ENCODE results near the gene JAK1. TPM values are rescaled to one million over a fixed set of nuclear protein-coding genes. Genes with fewer than 3 reads are reported as not detected.

Gene JAK1
- polyA plus RNA-seq, 2 of the 4 experiments (the other 2 are of a cell fraction) = 110 to 159 TPM

DNA sequence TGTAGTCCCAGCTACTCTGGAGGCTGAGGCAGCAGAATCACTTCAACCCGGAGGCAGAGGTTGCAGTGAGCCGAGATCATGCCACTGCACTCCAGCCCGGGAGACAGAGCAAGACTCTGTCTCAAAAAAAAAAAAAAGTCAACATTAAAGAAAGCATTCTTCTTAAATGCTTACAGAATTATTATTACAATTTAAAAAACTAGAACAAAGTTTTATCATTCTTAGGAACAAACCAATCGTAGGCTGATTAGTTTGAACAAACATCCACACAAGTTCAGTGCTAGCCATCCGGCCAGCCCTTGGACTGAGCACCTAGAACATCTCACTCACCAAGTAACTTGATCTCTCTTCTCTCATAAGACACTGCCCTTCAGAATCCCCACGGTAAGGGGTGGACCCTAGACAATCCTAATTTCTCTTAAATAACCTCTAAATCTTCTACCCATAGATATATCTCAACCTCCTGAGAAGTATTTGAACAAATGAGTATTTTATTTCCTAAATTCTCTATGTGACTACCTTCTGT, 16.0 kb downstream of the JAK1 start:
- ChIA-PET POLR2A (no interaction called here), CTCF (no interaction called here)
- peak overlapping the region; percentile 15; the same call in 2 of the 3 replicates for H3K4me2 ChIP-seq
- no peaks in the 10 kb centered on the region for H3K9me3 ChIP-seq
- DNase-seq (ENCODE audit: low read depth in 1 of 2, low spot score in 1 of 2) (no peak), FAIRE-seq (no peak), ATAC-seq (peak in 1 of 2 experiments; percentile 58; a peak in 3 of 6 replicates)
- peak overlapping the region; percentile 35 to 61; a peak in 4 of 6 replicates for H3K27ac ChIP-seq
- TF ChIP-seq MYC (IDR thresholded peaks at IDR 0.05; ENCODE audit: borderline replicate concordance, low read length) (no peak), CBX2 (IDR thresholded peaks at IDR 0.05; ENCODE audit: borderline replicate concordance, low read depth) (no peak), HOXB5 (CRISPR knock-in tag; IDR thresholded peaks at IDR 0.05) (no peak), NPAS2 (CRISPR knock-in tag; IDR thresholded peaks at IDR 0.05; ENCODE audit: borderline replicate concordance) (no peak), CHD4 (IDR thresholded peaks at IDR 0.05; ENCODE audit: borderline replicate concordance) (no peak), ZC3H11A (IDR thresholded peaks at IDR 0.05) (no peak), ZFP36 (IDR thresholded peaks at IDR 0.05; ENCODE audit: borderline replicate concordance, partially characterized antibody) (no peak), HDAC2 (IDR thresholded peaks at IDR 0.05) (no peak), ZNF302 (CRISPR knock-in tag; IDR thresholded peaks at IDR 0.05) (no peak), TFCP2L1 (CRISPR knock-in tag; IDR thresholded peaks at IDR 0.05) (no peak), TP53 (CRISPR knock-in tag; IDR thresholded peaks at IDR 0.05) (no peak), JUN (IDR thresholded peaks at IDR 0.05) (no peak), RARB (CRISPR knock-in tag; IDR thresholded peaks at IDR 0.05) (no peak), POLR2AphosphoS2 (conservative IDR thresholded peaks at IDR 0.05; ENCODE audit: low read length) (no peak), RAD21 (conservative IDR thresholded peaks at IDR 0.05 in 1 of 2, IDR thresholded peaks at IDR 0.05 in 1 of 2) (no peak), EP300 (IDR thresholded peaks at IDR 0.05) (no peak), JUNB (IDR thresholded peaks at IDR 0.05) (no peak), CEBPB (IDR thresholded peaks at IDR 0.05) (no peak)
- TF ChIP-seq, protein P1, sequence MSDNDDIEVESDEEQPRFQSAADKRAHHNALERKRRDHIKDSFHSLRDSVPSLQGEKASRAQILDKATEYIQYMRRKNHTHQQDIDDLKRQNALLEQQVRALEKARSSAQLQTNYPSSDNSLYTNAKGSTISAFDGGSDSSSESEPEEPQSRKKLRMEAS (IDR thresholded peaks at IDR 0.05) = no peak
- TF ChIP-seq, protein P2, sequence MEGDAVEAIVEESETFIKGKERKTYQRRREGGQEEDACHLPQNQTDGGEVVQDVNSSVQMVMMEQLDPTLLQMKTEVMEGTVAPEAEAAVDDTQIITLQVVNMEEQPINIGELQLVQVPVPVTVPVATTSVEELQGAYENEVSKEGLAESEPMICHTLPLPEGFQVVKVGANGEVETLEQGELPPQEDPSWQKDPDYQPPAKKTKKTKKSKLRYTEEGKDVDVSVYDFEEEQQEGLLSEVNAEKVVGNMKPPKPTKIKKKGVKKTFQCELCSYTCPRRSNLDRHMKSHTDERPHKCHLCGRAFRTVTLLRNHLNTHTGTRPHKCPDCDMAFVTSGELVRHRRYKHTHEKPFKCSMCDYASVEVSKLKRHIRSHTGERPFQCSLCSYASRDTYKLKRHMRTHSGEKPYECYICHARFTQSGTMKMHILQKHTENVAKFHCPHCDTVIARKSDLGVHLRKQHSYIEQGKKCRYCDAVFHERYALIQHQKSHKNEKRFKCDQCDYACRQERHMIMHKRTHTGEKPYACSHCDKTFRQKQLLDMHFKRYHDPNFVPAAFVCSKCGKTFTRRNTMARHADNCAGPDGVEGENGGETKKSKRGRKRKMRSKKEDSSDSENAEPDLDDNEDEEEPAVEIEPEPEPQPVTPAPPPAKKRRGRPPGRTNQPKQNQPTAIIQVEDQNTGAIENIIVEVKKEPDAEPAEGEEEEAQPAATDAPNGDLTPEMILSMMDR (IDR thresholded peaks at IDR 0.05) = no peak
- WGBS (ENCODE audit: missing lambda C conversion rate) = 74% methylated on average over 6 of the region's 6 CpGs
- H3K4me3 ChIP-seq = no peak overlapping the region
- peaks cover 86% of the 10 kb centered on the region for H3K4me1 ChIP-seq

DNA sequence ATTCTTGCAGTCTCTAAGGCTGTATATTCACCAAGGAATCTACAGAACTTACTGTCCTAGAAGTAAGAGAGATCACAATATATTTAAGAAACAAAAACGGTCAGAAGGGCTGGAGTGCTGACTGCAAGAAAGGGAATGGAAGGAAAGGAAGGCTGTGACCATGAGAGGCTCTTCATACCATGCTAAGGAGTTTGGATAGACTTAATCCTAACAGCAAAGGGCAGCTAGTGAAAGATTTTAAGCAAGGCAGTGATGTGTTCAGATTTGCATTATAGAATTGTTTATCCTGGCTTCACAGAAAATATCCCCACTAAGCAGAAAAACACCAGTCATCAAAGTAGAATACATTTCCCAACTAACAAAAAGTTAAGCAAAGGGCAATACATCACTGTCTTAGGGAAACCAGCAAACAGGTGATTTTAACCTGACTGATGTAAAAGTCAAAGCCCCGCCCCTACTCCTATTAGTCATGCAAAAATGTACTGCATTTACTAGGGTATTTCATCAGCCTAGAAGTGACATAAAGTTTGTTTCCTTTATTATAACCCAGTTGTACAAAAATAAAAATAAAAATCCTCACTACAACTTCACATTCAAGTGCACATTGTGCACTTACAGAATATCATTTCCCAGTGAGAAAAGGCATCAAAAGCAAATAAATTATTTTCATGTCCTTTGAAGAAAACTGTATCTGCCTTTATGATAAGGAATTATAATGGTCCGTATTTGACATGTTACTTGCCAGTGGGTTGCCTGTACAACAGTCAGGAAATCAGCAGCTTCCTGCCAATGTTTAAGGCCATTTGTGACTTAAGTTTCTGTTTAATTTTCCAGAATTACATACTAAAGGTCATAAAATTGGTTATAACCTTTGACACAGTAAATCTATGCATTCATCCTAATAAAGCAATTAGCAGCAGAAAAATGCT, 17.2 kb downstream of the JAK1 start:
- 70% methylated on average over 3 of the region's 3 CpGs for WGBS (ENCODE audit: missing lambda C conversion rate)
- ATAC-seq (no peak; a peak in 1 of 6 replicates), FAIRE-seq (no peak), DNase-seq (ENCODE audit: low read depth in 1 of 2, low spot score in 1 of 2) (no peak)
- Histone ChIP-seq H3K4me3 (no peak overlapping the region), H3K4me2 (peak overlapping the region; percentile 63), H3K9me3 (no peaks in the 10 kb centered on the region), H3K4me1 (peaks cover 87% of the 10 kb centered on the region), H3K27ac (peak overlapping the region; percentile 64 to 71; a peak in 5 of 6 replicates)
- ChIA-PET POLR2A (interaction anchor here (1.3 kb wide), 1 partner anchor 18 kb away, joined by 3 read pairs; no protein-coding TSS in a partner anchor), CTCF (no interaction called here)
- TF ChIP-seq MAFK (IDR thresholded peaks at IDR 0.05; ENCODE audit: partially characterized antibody) (peak; percentile 5), JUNB (IDR thresholded peaks at IDR 0.05) (no peak)

DNA sequence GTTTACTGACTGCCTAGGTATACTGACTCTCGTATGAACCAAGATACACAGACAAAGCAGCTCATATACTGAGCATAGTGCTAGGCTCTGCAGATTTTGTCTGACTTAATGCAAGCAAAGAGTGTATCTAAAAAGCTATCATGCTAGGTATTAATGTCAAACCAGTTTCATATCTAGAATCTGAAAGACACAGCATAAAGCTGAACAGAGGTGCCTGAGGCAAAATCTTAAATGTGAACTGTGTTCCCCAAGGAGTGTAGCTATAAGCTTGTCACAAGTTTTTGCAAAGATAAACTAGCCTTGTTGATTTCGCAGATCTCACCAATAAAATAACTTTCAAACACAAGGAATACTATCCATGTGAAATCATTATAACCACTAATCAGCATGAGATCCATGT, 18.1 kb downstream of the JAK1 start:
- H3K27ac ChIP-seq = peak overlapping the region; percentile 64 to 71; a peak in 4 of 6 replicates
- no peak for FAIRE-seq
- WGBS (ENCODE audit: missing lambda C conversion rate) = 93% methylated on average over 2 of the region's 2 CpGs
- TF ChIP-seq MAZ (IDR thresholded peaks at IDR 0.05; ENCODE audit: borderline replicate concordance, low read depth, low read length) (no peak), FOSB (CRISPR knock-in tag; IDR thresholded peaks at IDR 0.05) (no peak), NPAS2 (CRISPR knock-in tag; IDR thresholded peaks at IDR 0.05; ENCODE audit: borderline replicate concordance) (no peak), BHLHE40 (IDR thresholded peaks at IDR 0.05; ENCODE audit: low read depth, low read length) (no peak), HEYL (CRISPR knock-in tag; IDR thresholded peaks at IDR 0.05) (no peak), FOXS1 (CRISPR knock-in tag; IDR thresholded peaks at IDR 0.05) (no peak), EHF (CRISPR knock-in tag; IDR thresholded peaks at IDR 0.05) (no peak), RARB (CRISPR knock-in tag; IDR thresholded peaks at IDR 0.05) (no peak), KDM1A (IDR thresholded peaks at IDR 0.05; ENCODE audit: low read depth) (no peak)
- TF ChIP-seq, protein P3, sequence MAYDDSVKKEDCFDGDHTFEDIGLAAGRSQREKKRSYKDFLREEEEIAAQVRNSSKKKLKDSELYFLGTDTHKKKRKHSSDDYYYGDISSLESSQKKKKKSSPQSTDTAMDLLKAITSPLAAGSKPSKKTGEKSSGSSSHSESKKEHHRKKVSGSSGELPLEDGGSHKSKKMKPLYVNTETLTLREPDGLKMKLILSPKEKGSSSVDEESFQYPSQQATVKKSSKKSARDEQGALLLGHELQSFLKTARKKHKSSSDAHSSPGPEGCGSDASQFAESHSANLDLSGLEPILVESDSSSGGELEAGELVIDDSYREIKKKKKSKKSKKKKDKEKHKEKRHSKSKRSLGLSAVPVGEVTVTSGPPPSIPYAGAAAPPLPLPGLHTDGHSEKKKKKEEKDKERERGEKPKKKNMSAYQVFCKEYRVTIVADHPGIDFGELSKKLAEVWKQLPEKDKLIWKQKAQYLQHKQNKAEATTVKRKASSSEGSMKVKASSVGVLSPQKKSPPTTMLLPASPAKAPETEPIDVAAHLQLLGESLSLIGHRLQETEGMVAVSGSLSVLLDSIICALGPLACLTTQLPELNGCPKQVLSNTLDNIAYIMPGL (CRISPR knock-in tag; IDR thresholded peaks at IDR 0.05; ENCODE audit: borderline replicate concordance) = no peak
- TF ChIP-seq, protein P4, sequence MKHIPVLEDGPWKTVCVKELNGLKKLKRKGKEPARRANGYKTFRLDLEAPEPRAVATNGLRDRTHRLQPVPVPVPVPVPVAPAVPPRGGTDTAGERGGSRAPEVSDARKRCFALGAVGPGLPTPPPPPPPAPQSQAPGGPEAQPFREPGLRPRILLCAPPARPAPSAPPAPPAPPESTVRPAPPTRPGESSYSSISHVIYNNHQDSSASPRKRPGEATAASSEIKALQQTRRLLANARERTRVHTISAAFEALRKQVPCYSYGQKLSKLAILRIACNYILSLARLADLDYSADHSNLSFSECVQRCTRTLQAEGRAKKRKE (CRISPR knock-in tag; IDR thresholded peaks at IDR 0.05; ENCODE audit: low read depth) = no peak

More for the DNA sequence above, 18.1 kb downstream of the JAK1 start:
- no peak overlapping the region for H3K4me3 ChIP-seq
- H3K4me1 ChIP-seq = peaks cover 88% of the 10 kb centered on the region
- H3K4me2 ChIP-seq = peak overlapping the region; percentile 63; the same call in 2 of the 3 replicates
- H3K9me3 ChIP-seq = no peaks in the 10 kb centered on the region
- CTCF ChIA-PET = interaction anchor here (0.9 kb wide), 1 partner anchor 14 kb away, joined by 3 read pairs; no protein-coding TSS in a partner anchor
- DNase-seq (ENCODE audit: low read depth in 1 of 2, low spot score in 1 of 2) (no peak), ATAC-seq (no peak)
- POLR2A ChIA-PET = interaction anchor here (1.3 kb wide), 1 partner anchor 19 kb away, joined by 3 read pairs; no protein-coding TSS in a partner anchor
